Bronchial epithelial cell (primary cell): Measurements from ENCODE around the gene GALK2. TPM values are rescaled to one million over a fixed set of nuclear protein-coding genes. Genes with fewer than 3 reads are reported as not detected.

Experiments
- DNase-seq: peaks from one replicate; pipeline ENCODE4 v3.0.0-alpha.2; 2010; ENCODE audit warnings: low read depth
- FAIRE-seq: peaks from 2 replicates; lab custom pipeline; 2011; peaks lifted over from hg19 to GRCh38; lab: Jason Lieb, UNC
- H3K27me3 ChIP-seq: 2 replicates; pipeline ENCODE4 v1.5.1; 2011; ENCODE audit warnings: low read length; ENCODE audit not compliant: control insufficient read depth, insufficient read depth
- H3K36me3 ChIP-seq: 2 replicates; pipeline ENCODE4 v1.5.1; 2011; ENCODE audit warnings: low read length; ENCODE audit not compliant: control insufficient read depth, insufficient read depth
- H3K4me3 ChIP-seq: 2 replicates; pipeline ENCODE4 v1.5.1; 2011; ENCODE audit warnings: mild to moderate bottlenecking, low read depth, low read length, control low read depth
- CTCF ChIP-seq: IDR thresholded peaks from 2 replicates; pipeline ENCODE4 v1.5.1; 2011; ENCODE audit warnings: mild to moderate bottlenecking, moderate library complexity, low read length, control low read depth, inconsistent platforms; ENCODE audit not compliant: insufficient read depth, severe bottlenecking
- total RNA-seq: library from RNA; depleted of rRNA; stranded (reverse); fragments of >200 nt; gene quantifications from 2 replicates; pipeline ENCODE4 v1.2.1, GENCODE V29; 2014

The GALK2 gene
- total RNA-seq, 1 donor from 2014 or later, result 67.9 TPM

GRCh38 chr15:49265911-49266310, 95.9 kb downstream of the GALK2 start:
- H3K36me3 ChIP-seq, result no peaks in the 10 kb centered on the region
- no peak for TF ChIP-seq CTCF
- no peak overlapping the region for H3K4me3 ChIP-seq
- FAIRE-seq, result peak; percentile 68
- H3K27me3 ChIP-seq, result no peaks in the 10 kb centered on the region
- DNase-seq, result no peak

DNA sequence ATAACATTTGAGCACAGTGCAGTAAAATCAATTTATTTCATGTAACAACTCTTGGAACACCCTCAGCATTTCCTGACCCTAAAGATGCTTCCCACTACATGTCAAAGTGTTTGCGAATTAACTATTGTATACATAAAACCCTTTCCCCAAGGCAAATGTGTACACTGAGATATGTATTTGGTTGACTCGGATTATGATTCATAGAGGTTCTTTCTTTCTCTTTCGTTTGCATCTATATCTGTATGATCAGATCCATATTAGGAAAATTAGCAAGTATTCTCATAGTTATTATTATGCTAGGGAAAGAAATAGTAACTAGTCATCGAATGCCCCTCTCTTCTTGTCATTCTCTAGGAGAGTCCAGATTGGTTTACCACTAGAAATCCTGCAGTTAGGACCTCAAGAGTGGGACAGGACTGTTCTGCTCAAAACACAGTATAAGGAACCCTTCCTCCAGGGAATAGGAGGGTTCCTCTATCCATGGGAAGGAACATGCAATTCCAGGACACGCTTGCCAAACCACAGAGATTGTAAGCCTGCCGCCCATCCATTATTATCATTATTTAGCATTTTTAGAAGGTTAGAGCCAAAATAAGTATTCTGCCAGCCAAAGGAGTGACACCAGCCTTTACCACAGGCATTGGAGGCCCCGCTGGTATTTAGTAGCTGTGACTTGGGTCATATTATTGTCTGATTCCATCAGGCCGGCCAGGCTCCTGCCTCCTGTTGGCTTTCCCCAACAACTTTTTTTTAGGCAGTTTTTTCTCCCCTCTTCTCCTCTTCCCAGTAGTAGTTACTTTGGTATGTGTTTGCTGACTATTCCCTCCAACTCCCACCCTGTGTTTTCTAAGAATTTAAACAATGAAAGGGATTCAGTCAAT, 100.7 kb downstream of the GALK2 start:
- Histone ChIP-seq H3K36me3 (no peaks in the 10 kb centered on the region), H3K4me3 (no peak overlapping the region), H3K27me3 (no peaks in the 10 kb centered on the region)
- no peak for TF ChIP-seq CTCF
- DNase-seq, result peak; percentile 8
- no peak for FAIRE-seq

GRCh38 chr15:49273734-49274318, 103.8 kb downstream of the GALK2 start:
- DNase-seq, result peak; percentile 26
- FAIRE-seq, result no peak
- no peak overlapping the region for H3K4me3 ChIP-seq
- H3K27me3 ChIP-seq, result no peaks in the 10 kb centered on the region
- no peaks in the 10 kb centered on the region for H3K36me3 ChIP-seq
- TF ChIP-seq CTCF, result no peak

GRCh38 chr15:49278751-49279150, 108.7 kb downstream of the GALK2 start:
- no peak for FAIRE-seq
- TF ChIP-seq CTCF, result no peak
- no peaks in the 10 kb centered on the region for H3K27me3 ChIP-seq

DNA sequence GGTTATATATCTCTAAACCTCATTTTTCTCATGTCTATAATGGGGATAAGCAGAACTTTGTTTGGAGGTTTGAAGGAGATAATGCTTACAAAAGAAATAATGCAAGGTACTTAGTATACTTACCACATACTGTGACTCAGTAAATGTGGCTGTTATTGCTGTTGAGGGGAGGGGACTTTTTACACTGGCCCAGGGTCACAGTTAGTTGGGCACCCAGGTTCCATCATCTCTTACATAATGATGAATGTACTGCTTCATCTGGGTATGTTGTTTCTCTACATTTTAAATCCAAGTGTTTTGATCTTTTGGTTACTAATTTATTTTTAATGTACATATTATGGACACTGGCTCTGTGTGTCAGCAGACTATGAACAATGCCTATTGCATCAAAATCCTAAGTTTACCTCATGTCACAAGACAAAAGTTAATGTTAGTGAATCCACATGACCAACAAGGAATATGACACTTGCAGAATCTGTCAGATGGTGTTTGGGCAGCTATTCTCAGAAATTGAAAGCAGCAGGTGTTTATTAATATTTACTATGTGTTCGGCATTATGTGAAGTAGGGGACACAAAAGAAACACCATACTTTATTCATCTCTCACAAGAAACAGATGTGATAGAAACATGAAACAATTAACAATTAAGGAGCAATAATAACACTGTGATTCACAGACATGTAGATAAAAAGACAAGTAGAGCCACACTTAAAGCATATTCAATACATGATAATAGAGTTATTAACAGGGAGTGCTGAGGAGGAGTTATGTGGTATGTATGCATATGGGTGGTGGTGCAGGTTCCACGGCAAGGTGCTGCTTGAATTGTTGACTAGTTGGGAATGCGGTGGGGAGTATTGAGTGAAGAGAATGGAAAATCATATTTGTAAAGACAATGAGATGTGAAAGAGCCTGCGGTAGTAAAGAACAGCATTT, 109.7 kb downstream of the GALK2 start:
- no peak overlapping the region for H3K4me3 ChIP-seq
- DNase-seq (no peak), FAIRE-seq (no peak)
- H3K27me3 ChIP-seq, result no peaks in the 10 kb centered on the region
- TF ChIP-seq CTCF, result no peak
- no peaks in the 10 kb centered on the region for H3K36me3 ChIP-seq

More at GRCh38 chr15:49278751-49279150, 108.7 kb downstream of the GALK2 start:
- H3K36me3 ChIP-seq, result no peaks in the 10 kb centered on the region
- H3K4me3 ChIP-seq, result no peak overlapping the region
- no peak for DNase-seq
